ENCODE results near the gene WNT7B. TPM values are rescaled to one million over a fixed set of nuclear protein-coding genes. Genes with fewer than 3 reads are reported as not detected.

WNT7B gene
- total RNA-seq, 6 experiments from 2014 or later: 0.10 to 0.12 TPM; not detected in 4

DNA sequence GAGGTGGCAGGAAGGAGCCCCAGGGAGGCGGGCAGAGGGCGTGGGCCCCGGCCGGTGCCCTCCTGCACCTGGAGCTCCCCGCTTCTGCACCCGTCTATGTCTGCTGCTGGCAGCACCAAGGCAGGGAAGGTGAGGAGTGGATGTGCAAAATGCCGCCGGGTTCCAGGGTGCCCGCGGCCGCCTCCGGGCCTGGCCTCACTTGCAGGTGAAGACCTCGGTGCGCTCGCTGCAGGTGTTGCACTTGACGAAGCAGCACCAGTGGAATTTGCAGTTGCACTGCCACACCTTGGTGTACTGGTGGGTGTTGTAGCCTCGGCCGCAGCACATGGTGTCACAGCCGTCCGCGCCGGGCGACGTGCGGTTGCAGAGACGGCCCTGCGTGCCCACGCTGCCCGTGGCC lies 54.3 kb downstream of the WNT7B start:
- WGBS (ENCODE audit: insufficient coverage, low coverage, low lambda C conversion rate, missing lambda C conversion rate): no CpG with 5 or more reads among the region's 29 CpGs
- no peaks in the 10 kb centered on the region for H3K27me3 ChIP-seq
- intact Hi-C loops (cut with DNase I): no loop called here
- ATAC-seq (no peak), DNase-seq (no peak)
- H3K27ac ChIP-seq: no peak overlapping the region
- no peaks in the 10 kb centered on the region for H3K36me3 ChIP-seq
- H3K4me3 ChIP-seq: no peak overlapping the region
- no peaks in the 10 kb centered on the region for H3K9me3 ChIP-seq
- no peak for TF ChIP-seq CTCF (IDR thresholded peaks at IDR 0.05)
- TF ChIP-seq POLR2A (IDR thresholded peaks at IDR 0.05): no peak
- H3K4me1 ChIP-seq: no peaks in the 10 kb centered on the region

- H3K4me1 ChIP-seq: no peaks in the 10 kb centered on the region
- intact Hi-C loops (cut with DNase I): no loop called here
- DNase-seq (no peak), ATAC-seq (no peak)
- no peak for TF ChIP-seq POLR2A (IDR thresholded peaks at IDR 0.05)
- no peak for TF ChIP-seq CTCF (IDR thresholded peaks at IDR 0.05)
- no peaks in the 10 kb centered on the region for H3K36me3 ChIP-seq
- H3K9me3 ChIP-seq: no peaks in the 10 kb centered on the region
- no peak overlapping the region for H3K4me3 ChIP-seq
- H3K27ac ChIP-seq: no peak overlapping the region
- no peaks in the 10 kb centered on the region for H3K27me3 ChIP-seq
- 71% methylated on average over 5 of the region's 15 CpGs for WGBS (ENCODE audit: insufficient coverage, low coverage, low lambda C conversion rate, missing lambda C conversion rate)
Observed at GRCh38 chr22:45922256-45922655, 54.7 kb downstream of the WNT7B start.

GRCh38 chr22:45919504-45920286 lies 57.3 kb downstream of the WNT7B start:
- Histone ChIP-seq H3K27me3 (no peaks in the 10 kb centered on the region), H3K9me3 (no peaks in the 10 kb centered on the region), H3K27ac (no peak overlapping the region), H3K36me3 (no peaks in the 10 kb centered on the region), H3K4me1 (no peaks in the 10 kb centered on the region), H3K4me3 (no peak overlapping the region)
- intact Hi-C loops (cut with DNase I): no loop called here
- no peak for DNase-seq
- no peak for ATAC-seq
- WGBS (ENCODE audit: insufficient coverage, low coverage, low lambda C conversion rate, missing lambda C conversion rate): 28% methylated on average over 2 of the region's 15 CpGs
- no peak for TF ChIP-seq POLR2A (IDR thresholded peaks at IDR 0.05)
- no peak for TF ChIP-seq CTCF (IDR thresholded peaks at IDR 0.05)

GRCh38 chr22:45918459-45919370 lies 58.2 kb downstream of the WNT7B start:
- TF ChIP-seq POLR2A (IDR thresholded peaks at IDR 0.05) (no peak), CTCF (IDR thresholded peaks at IDR 0.05) (no peak)
- intact Hi-C loops (cut with DNase I): no loop called here
- H3K36me3 ChIP-seq: no peaks in the 10 kb centered on the region
- DNase-seq (no peak), ATAC-seq (peak in 2 of 4 donors; percentile 2 to 42)
- H3K27ac ChIP-seq: no peak overlapping the region
- no peaks in the 10 kb centered on the region for H3K9me3 ChIP-seq
- H3K4me1 ChIP-seq: no peaks in the 10 kb centered on the region
- H3K4me3 ChIP-seq: no peak overlapping the region
- WGBS (ENCODE audit: insufficient coverage, low coverage, low lambda C conversion rate, missing lambda C conversion rate): 52% methylated on average over 4 of the region's 35 CpGs
- no peaks in the 10 kb centered on the region for H3K27me3 ChIP-seq
